Endothelial cell of umbilical vein (primary cell): Measurements from ENCODE around the gene NDUFS1. TPM values are rescaled to one million over a fixed set of nuclear protein-coding genes. Genes with fewer than 3 reads are reported as not detected.

Source experiments
- BruUV-seq: library from RNA; stranded (reverse); fragments of 400-500 nt; replicated peaks from 2 replicates; lab custom pipeline; 2021; lab: Mats Ljungman, UMichigan
- CTCF ChIA-PET: fragments of 300-600, 350-600 bp; sonication (Branson Sonifier 250); formaldehyde crosslinking; loops from one replicate; lab custom pipeline; 2021; ENCODE audit warnings: antibody characterized with exemption, inconsistent platforms; lab: Charles Lee
- POLR2A ChIA-PET: fragments of 300-600, 350-600 bp; sonication (Branson Sonifier 250); formaldehyde crosslinking; loops from one replicate; lab custom pipeline; 2021; ENCODE audit warnings: antibody characterized with exemption, inconsistent platforms; lab: Charles Lee
- DNase-seq: peaks from one replicate; pipeline ENCODE4 v3.0.0-alpha.2; 2011; ENCODE audit warnings: low read depth, low spot score
- FAIRE-seq: peaks from 2 replicates; lab custom pipeline; 2011; peaks lifted over from hg19 to GRCh38; lab: Jason Lieb, UNC
- H2AFZ ChIP-seq: 2 replicates; pipeline ENCODE4 v1.6.0; 2012; ENCODE audit warnings: low read depth, low read length, control low read depth, inconsistent platforms
- H3K27ac ChIP-seq: 2 replicates; pipeline ENCODE4 v1.5.1; 2011; ENCODE audit warnings: low read depth, mild to moderate bottlenecking, control low read depth, low read length, moderate library complexity; ENCODE audit not compliant: insufficient read depth
- H3K27me3 ChIP-seq, 2 experiments: 2 replicates each; pipeline versions ENCODE4 v1.6.0 to v1.6.1; 2011; ENCODE audit warnings: low read length in 2 of 2, mixed read lengths in 1 of 2; ENCODE audit not compliant: control insufficient read depth in 2 of 2, insufficient read depth in 2 of 2
- H3K36me3 ChIP-seq, 2 experiments: 2 replicates in 1 of 2; 3 replicates in 1 of 2; pipeline ENCODE4 v1.5.1; 2011; ENCODE audit warnings: low read length in 2 of 2, mild to moderate bottlenecking in 1 of 2, moderate library complexity in 1 of 2; ENCODE audit not compliant: control insufficient read depth in 2 of 2, insufficient read depth in 2 of 2; ENCODE audit errors: extremely low read depth in 1 of 2
- H3K4me1 ChIP-seq: 3 replicates; pipeline ENCODE4 v1.5.1; 2011; ENCODE audit warnings: mild to moderate bottlenecking, low read length; ENCODE audit not compliant: control insufficient read depth, insufficient read depth; ENCODE audit errors: extremely low read depth
- H3K4me2 ChIP-seq: 2 replicates; pipeline ENCODE4 v1.6.1; 2011; ENCODE audit warnings: low read length, control low read depth, mixed read lengths; ENCODE audit not compliant: insufficient read depth
- H3K4me3 ChIP-seq, 3 experiments: fragments of 200-600 bp in 1 of 3; sonication (generic), shearing (Covaris generic) in 1 of 3; replicated peaks in 1 of 3; 2 replicates each; pipeline ENCODE4 v1.5.1; 2011 to 2016; ENCODE audit warnings: control low read depth in 3 of 3, low read length in 3 of 3, mild to moderate bottlenecking in 2 of 3, inconsistent platforms in 1 of 3, low read depth in 1 of 3, moderate library complexity in 1 of 3; ENCODE audit not compliant: insufficient read depth in 1 of 3
- H3K79me2 ChIP-seq: 2 replicates; pipeline ENCODE4 v1.6.0; 2012; ENCODE audit warnings: low read length, inconsistent platforms; ENCODE audit not compliant: control insufficient read depth, insufficient read depth
- H3K9ac ChIP-seq: replicated peaks from 2 replicates; pipeline ENCODE3; 2011; ENCODE audit warnings: low read length, control low read depth; ENCODE audit not compliant: insufficient read depth; ENCODE audit errors: extremely low read depth
- H3K9me1 ChIP-seq: replicated peaks from 3 replicates; pipeline ENCODE4 v1.6.0; 2011; ENCODE audit warnings: mild to moderate bottlenecking, low read length; ENCODE audit not compliant: control insufficient read depth, insufficient read depth; ENCODE audit errors: extremely low read depth
- H3K9me3 ChIP-seq: replicated peaks from 2 replicates; pipeline ENCODE4 v1.5.1; 2012; ENCODE audit warnings: low read length, inconsistent platforms; ENCODE audit not compliant: control insufficient read depth, insufficient read depth
- H4K20me1 ChIP-seq: replicated peaks from 2 replicates; pipeline ENCODE3; 2011; ENCODE audit warnings: mild to moderate bottlenecking, low read length; ENCODE audit not compliant: control insufficient read depth, insufficient read depth; ENCODE audit errors: extremely low read depth
- CTCF ChIP-seq, 2 donors: IDR thresholded peaks; 1 replicate in 1 of 2; 2 replicates in 1 of 2; pipeline ENCODE4 v1.5.1; 2011; ENCODE audit warnings: low read length in 2 of 2, mild to moderate bottlenecking in 2 of 2, moderate library complexity in 2 of 2, control low read depth in 1 of 2, inconsistent platforms in 1 of 2, low read depth in 1 of 2; ENCODE audit not compliant: insufficient read depth in 1 of 2; ENCODE audit errors: extremely low read depth in 1 of 2
- EZH2 ChIP-seq: IDR thresholded peaks from 2 replicates; pipeline ENCODE4 v1.6.1; 2012; ENCODE audit warnings: borderline replicate concordance, low read depth, mild to moderate bottlenecking, moderate library complexity, low read length, inconsistent platforms; ENCODE audit not compliant: severe bottlenecking
- FOS ChIP-seq: IDR thresholded peaks from 2 replicates; pipeline ENCODE4 v1.6.1; 2011; ENCODE audit warnings: mild to moderate bottlenecking, low read length, moderate library complexity, borderline replicate concordance; ENCODE audit not compliant: insufficient read depth
- GATA2 ChIP-seq: IDR thresholded peaks from 2 replicates; pipeline ENCODE4 v1.7.0; 2011; ENCODE audit warnings: low read depth, mild to moderate bottlenecking, moderate library complexity, mixed read lengths, low read length; ENCODE audit not compliant: insufficient read length, insufficient read depth
- JUN ChIP-seq: IDR thresholded peaks from 2 replicates; pipeline ENCODE4 v1.6.1; 2011; ENCODE audit warnings: borderline replicate concordance, low read depth; ENCODE audit not compliant: insufficient read length, insufficient read depth
- MAX ChIP-seq: IDR thresholded peaks from 2 replicates; pipeline ENCODE4 v1.6.1; 2011; ENCODE audit not compliant: insufficient read depth, insufficient read length
- MYC ChIP-seq: IDR thresholded peaks from one replicate; pipeline ENCODE4 v1.6.1; 2011; ENCODE audit warnings: mild to moderate bottlenecking, low read depth, low read length
- POLR2A ChIP-seq: IDR thresholded peaks from 2 replicates; pipeline ENCODE4 v1.6.1; 2012; ENCODE audit warnings: low read depth, mild to moderate bottlenecking, control low read depth, low read length
- POLR2AphosphoS5 ChIP-seq: IDR thresholded peaks from 2 replicates; pipeline ENCODE4 v1.6.1; 2012; ENCODE audit warnings: low read depth, mild to moderate bottlenecking, control low read depth, low read length, moderate library complexity; ENCODE audit not compliant: insufficient read depth
- dilution Hi-C: fragments of 300-500 bp; cut with MboI; formaldehyde crosslinking; loops from one replicate; pipeline ENCODE4 v1.15.0; 2019; ENCODE audit warnings: low sequenced_read_pairs; ENCODE audit not compliant: extremely low pct_ligation_motif_present
- intact Hi-C: fragments of 100-400 bp; cut with micrococcal nuclease; formaldehyde crosslinking; loops from one replicate; pipeline ENCODE4 v1.10.0; 2022
- polyA plus RNA-seq, 4 experiments: library from polyadenylated mRNA; depleted of rRNA in 3 of 4; stranded (reverse) in 3 of 4; unstranded in 1 of 4; fragments of >200 nt; gene quantifications; 2 replicates each; pipeline versions ENCODE4 v1.2.1 to v1.2.3, GENCODE V29; 2011 to 2012; ENCODE audit warnings: missing spikeins in 1 of 4
- total RNA-seq: library from RNA; stranded (reverse); gene quantifications from 2 replicates; pipeline ENCODE4 v1.2.3, GENCODE V29; 2021

The NDUFS1 gene
- total and polyA plus RNA-seq, 2 donors (not counting 3 experiments of a cell fraction or from before 2014, with no cell fraction given) = 49.8 to 93.2 TPM

- Histone ChIP-seq H3K36me3 (no peaks in the 10 kb centered on the region), H3K79me2 (no peaks in the 10 kb centered on the region), H3K4me2 (no peak overlapping the region), H3K27ac (no peak overlapping the region), H3K27me3 (no peaks in the 10 kb centered on the region), H3K9me3 (no peaks in the 10 kb centered on the region), H3K9ac (no peak overlapping the region), H3K9me1 (no peaks in the 10 kb centered on the region), H3K4me3 (no peak overlapping the region), H4K20me1 (no peaks in the 10 kb centered on the region), H3K4me1 (no peaks in the 10 kb centered on the region), H2AFZ (no peak overlapping the region)
- no peak for FAIRE-seq
- intact Hi-C loops = no loop called here
- TF ChIP-seq CTCF (IDR thresholded peaks at IDR 0.05; ENCODE audit: extremely low read depth in 1 of 2, insufficient read depth in 1 of 2, low read depth in 1 of 2, low read length in 2 of 2) (no peak), POLR2A (no peak), FOS (no peak), JUN (no peak), MAX (no peak), GATA2 (no peak), MYC (no peak), EZH2 (no peak), POLR2AphosphoS5 (no peak)
- ChIA-PET CTCF (no interaction called here), POLR2A (no interaction called here)
- DNase-seq = no peak
- BruUV-seq = no TSS peak
- dilution Hi-C loops = no loop called here
These were observed 50.5 kb downstream of the NDUFS1 start for GRCh38 chr2:206108713-206109112.
